Measurements from ENCODE around the gene B9D1. TPM values are rescaled to one million over a fixed set of nuclear protein-coding genes. Genes with fewer than 3 reads are reported as not detected.

The B9D1 gene
- total and polyA plus RNA-seq, 9 of the 15 experiments (the other 6 are each of a cell fraction or from before 2014, with no cell fraction given) = 8.9 to 28.0 (median 17.9) TPM

GRCh38 chr17:19341211-19341631 is 21.3 kb downstream of the B9D1 start (continued):
- TF ChIP-seq SREBF1 (IDR thresholded peaks at IDR 0.05; ENCODE audit: borderline replicate concordance, low read depth, low read length) (no peak), PHTF2 (CRISPR knock-in tag; IDR thresholded peaks at IDR 0.05) (no peak), MYBL2 (IDR thresholded peaks at IDR 0.05; ENCODE audit: low read depth) (no peak), MYBL2 (CRISPR knock-in tag; IDR thresholded peaks at IDR 0.05; ENCODE audit: borderline replicate concordance) (no peak), ZNF592 (IDR thresholded peaks at IDR 0.05) (no peak), ZNF354B (CRISPR knock-in tag; IDR thresholded peaks at IDR 0.05) (no peak), PCBP2 (IDR thresholded peaks at IDR 0.05; ENCODE audit: low read depth, low read length, poor library complexity, severe bottlenecking) (no peak), CBX1 (IDR thresholded peaks at IDR 0.05; ENCODE audit: low read depth) (no peak), TAF7 (tag; IDR thresholded peaks at IDR 0.05) (no peak)

Measured in K562 (cell line).